ENCODE results near the gene MINDY4.

Gene MINDY4

GRCh38 chr7:30862995-30863705, 91.9 kb downstream of the MINDY4 start:
- TF ChIP-seq ZNF521 (tag by site-specific recombination; IDR thresholded peaks at IDR 0.05) = no peak
- no peak for TF ChIP-seq ZNF624 (tag by site-specific recombination; IDR thresholded peaks at IDR 0.05)
- no peak for TF ChIP-seq ZNF394 (tag by site-specific recombination; IDR thresholded peaks at IDR 0.05; ENCODE audit: borderline replicate concordance)
- no peak for TF ChIP-seq GLI2 (tag by site-specific recombination; IDR thresholded peaks at IDR 0.05; ENCODE audit: borderline replicate concordance, low read depth)
- no peak for TF ChIP-seq ZNF610 (tag by site-specific recombination; IDR thresholded peaks at IDR 0.05; ENCODE audit: borderline replicate concordance)
- TF ChIP-seq REST (tag by site-specific recombination; IDR thresholded peaks at IDR 0.05) = no peak
- no peak for TF ChIP-seq ZNF843 (tag by site-specific recombination; IDR thresholded peaks at IDR 0.05)
- TF ChIP-seq ELK4 (IDR thresholded peaks at IDR 0.05; ENCODE audit: borderline replicate concordance, low read depth, low read length) = no peak
- TF ChIP-seq ZNF174 (tag by site-specific recombination; IDR thresholded peaks at IDR 0.05) = no peak
- no peak for TF ChIP-seq OSR2 (tag by site-specific recombination; IDR thresholded peaks at IDR 0.05)
- no peak for TF ChIP-seq ZBTB1 (tag by site-specific recombination; IDR thresholded peaks at IDR 0.05)
- TF ChIP-seq ZFP41 (tag by site-specific recombination; IDR thresholded peaks at IDR 0.05; ENCODE audit: borderline replicate concordance) = no peak
- no peak for TF ChIP-seq KLF9 (tag by site-specific recombination; IDR thresholded peaks at IDR 0.05; ENCODE audit: low read depth)
- TF ChIP-seq ZNF658 (tag by site-specific recombination; IDR thresholded peaks at IDR 0.05) = no peak
- no peak for TF ChIP-seq ZNF529 (tag by site-specific recombination; IDR thresholded peaks at IDR 0.05; ENCODE audit: insufficient replicate concordance)
- TF ChIP-seq ZNF426 (tag by site-specific recombination; IDR thresholded peaks at IDR 0.05) = no peak
- no peak for TF ChIP-seq PRDM1 (tag by site-specific recombination; IDR thresholded peaks at IDR 0.05)
- no peak for TF ChIP-seq ZNF639 (tag by site-specific recombination; IDR thresholded peaks at IDR 0.05)
- no peak for TF ChIP-seq ZNF239 (tag by site-specific recombination; IDR thresholded peaks at IDR 0.05)
- Histone ChIP-seq H3K36me3 (ENCODE audit: control insufficient read depth in 2 of 2, insufficient read depth in 1 of 2, low read length in 2 of 2) (no peaks in the 10 kb centered on the region), H3K27ac (ENCODE audit: extremely low read depth, low read depth, low read length) (no peak overlapping the region), H3K4me1 (ENCODE audit: control insufficient read depth, insufficient read depth, low read length) (no peaks in the 10 kb centered on the region), H3K4me3 (ENCODE audit: low read depth, low read length) (no peak overlapping the region), H3K9me3 (ENCODE audit: control insufficient read depth, insufficient read depth, low read depth, low read length) (no peaks in the 10 kb centered on the region)
- ChIA-PET CTCF (no interaction called here), POLR2A (no interaction called here)

- TF ChIP-seq ZNF747 (tag by site-specific recombination; IDR thresholded peaks at IDR 0.05) (no peak), SCRT1 (tag by site-specific recombination; IDR thresholded peaks at IDR 0.05; ENCODE audit: borderline replicate concordance) (no peak), SP7 (tag by site-specific recombination; IDR thresholded peaks at IDR 0.05) (no peak), ZSCAN5A (tag by site-specific recombination; IDR thresholded peaks at IDR 0.05) (no peak)
- ChIA-PET CTCF (interaction anchor here (0.5 kb wide), 1 partner anchor 259 kb away, joined by 3 read pairs; no protein-coding TSS in a partner anchor), POLR2A (no interaction called here)
- no peak overlapping the region for H3K27ac ChIP-seq (ENCODE audit: extremely low read depth, low read depth, low read length)
- no peak overlapping the region for H3K4me3 ChIP-seq (ENCODE audit: low read depth, low read length)
- no peaks in the 10 kb centered on the region for H3K4me1 ChIP-seq (ENCODE audit: control insufficient read depth, insufficient read depth, low read length)
- H3K9me3 ChIP-seq (ENCODE audit: control insufficient read depth, insufficient read depth, low read depth, low read length) = no peaks in the 10 kb centered on the region
- H3K36me3 ChIP-seq (ENCODE audit: control insufficient read depth in 2 of 2, insufficient read depth in 1 of 2, low read length in 2 of 2) = no peaks in the 10 kb centered on the region
Observed at GRCh38 chr7:30863706-30864035, 92.5 kb downstream of the MINDY4 start.
